ENCODE results near the gene TEAD1. TPM values are rescaled to one million over a fixed set of nuclear protein-coding genes. Genes with fewer than 3 reads are reported as not detected.

Gene TEAD1
- total and polyA plus RNA-seq, 10 of the 15 experiments (the other 5 are each of a cell fraction or from before 2014, with no cell fraction given) = 0.01 to 0.59 (median 0.04) TPM; not detected in 6

- H3K79me2 ChIP-seq (ENCODE audit: control insufficient read depth, insufficient read depth, low read length) = no peaks in the 10 kb centered on the region
- in situ Hi-C loops (cut with MboI) = no loop called here
- ChIA-PET RAD21 (ENCODE audit: unreplicated experiment) (no interaction called here), SMC1A (ENCODE audit: uncharacterized antibody, unreplicated experiment) (interaction anchor here (0.8 kb wide), 1 partner anchor 118 kb away, joined by 3 read pairs; no protein-coding TSS in a partner anchor), CTCF (no interaction called here), POLR2A (no interaction called here)
- no peak overlapping the region for H3K4me3 ChIP-seq
- DNase-seq (ENCODE audit: low read depth, low spot score) (no peak), FAIRE-seq (no peak), ATAC-seq (no peak)
- peaks cover 0 to 1% of the 10 kb centered on the region in 2 experiments; a peak in 2 of 4 replicates for H3K27me3 ChIP-seq (replicated peaks in 1 of 2; ENCODE audit: control insufficient read depth in 2 of 2, insufficient read depth in 2 of 2, low read length in 1 of 2)
- 4% methylated on average over 3 of the region's 3 CpGs for WGBS (ENCODE audit: insufficient coverage, insufficient replicate concordance, low lambda C conversion rate, missing lambda C conversion rate)
- no peak overlapping the region for H3K4me2 ChIP-seq (ENCODE audit: control insufficient read depth, insufficient read depth)
- intact Hi-C loops (cut with micrococcal nuclease; ENCODE audit: unreplicated experiment) = no loop called here
- no TSS peak for BruUV-seq (replicated peaks)
- no peak for TF ChIP-seq REST (IDR thresholded peaks at IDR 0.05; ENCODE audit: low read depth, low read length)
- no peak for TF ChIP-seq HCFC1 (IDR thresholded peaks at IDR 0.05; ENCODE audit: low read length)
- TF ChIP-seq SREBF1 (IDR thresholded peaks at IDR 0.05; ENCODE audit: low read length) = no peak
- no peak for TF ChIP-seq HSF1 (IDR thresholded peaks at IDR 0.05; ENCODE audit: low read depth, low read length)
- TF ChIP-seq POLR2AphosphoS2 (IDR thresholded peaks at IDR 0.05; ENCODE audit: low read depth, low read length) = no peak
- no peak for TF ChIP-seq MYC (IDR thresholded peaks at IDR 0.05; ENCODE audit: insufficient read depth, insufficient read length, insufficient replicate concordance, low read length, severe bottlenecking)
- TF ChIP-seq FOXK2 (IDR thresholded peaks at IDR 0.05) = no peak
- TF ChIP-seq FOXM1 (IDR thresholded peaks at IDR 0.05; ENCODE audit: low read depth, low read length) = no peak
- H4K20me1 ChIP-seq (ENCODE audit: control insufficient read depth, insufficient read depth) = no peaks in the 10 kb centered on the region
- no peaks in the 10 kb centered on the region for H3K9me3 ChIP-seq (replicated peaks; ENCODE audit: control insufficient read depth, insufficient read depth, low read length)
- no peak overlapping the region for H2AFZ ChIP-seq (ENCODE audit: control insufficient read depth, low read depth, low read length)
- H3K4me1 ChIP-seq (ENCODE audit: control insufficient read depth, insufficient read depth, low read length) = no peaks in the 10 kb centered on the region
- H3K9ac ChIP-seq (ENCODE audit: control insufficient read depth, insufficient read depth, low read length) = no peak overlapping the region
- no peak overlapping the region for H3K27ac ChIP-seq (ENCODE audit: control insufficient read depth, insufficient read depth)
- H3K36me3 ChIP-seq (ENCODE audit: control insufficient read depth in 2 of 2, insufficient read depth in 2 of 2, low read length in 1 of 2) = no peaks in the 10 kb centered on the region
These were observed 123.8 kb downstream of the TEAD1 start for GRCh38 chr11:12797996-12798395.
